Adipose tissue (tissue), 3 donors: ENCODE measurements around the gene ALDH1L1. TPM values are rescaled to one million over a fixed set of nuclear protein-coding genes. Genes with fewer than 3 reads are reported as not detected.

Source experiments
- H3K27ac ChIP-seq: one replicate; pipeline ENCODE4 v1.5.1; 2013; ENCODE audit warnings: low read depth, low read length
- WGBS, 3 donors: extraction: QIAGEN DNeasy Blood & Tissue Kit; methylation state at CpG; one replicate each; pipeline ENCODE4 v1.1.7; 2013; 5-methylcytosine and 5-hydroxymethylcytosine counted together
- polyA plus RNA-seq, 3 donors: library from polyadenylated mRNA; stranded (reverse); fragments of 200-250 nt; gene quantifications; one replicate each; pipeline ENCODE4 v1.2.3, GENCODE V29; 2013
- donor health status: healthy with polysubstance abuse.
- donor health status: Bipolar disorder and iron deficiency.
- donor health status: healthy.

Gene ALDH1L1
- polyA plus RNA-seq, 3 donors, result 38.3 to 262 (median 76.0) TPM

DNA sequence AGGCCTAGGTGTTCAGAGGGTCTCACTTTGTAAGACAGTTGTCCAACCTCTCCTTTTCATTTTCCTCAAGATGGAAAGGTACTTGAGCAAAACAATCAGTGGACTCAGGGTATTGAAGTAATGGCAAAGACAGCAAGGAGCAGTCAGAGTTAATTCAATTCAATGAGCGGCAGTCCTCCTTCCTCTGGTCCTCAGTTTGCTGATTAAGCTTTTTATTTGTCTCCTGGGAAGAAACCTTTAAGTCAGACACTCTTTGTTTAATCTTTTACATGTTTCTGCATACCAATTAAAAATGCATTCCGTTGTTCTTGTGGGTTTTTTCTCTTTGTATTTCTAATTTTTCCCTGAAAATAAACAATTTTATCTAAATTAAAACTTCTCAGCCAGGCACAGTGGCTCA is 18.9 kb upstream of the ALDH1L1 start:
- H3K27ac ChIP-seq, result no peak overlapping the region
- WGBS, 3 donors, result 62 to 70% (median 69%) methylated on average over 2 of the region's 2 CpGs

GRCh38 chr3:126197854-126198584 is 17.6 kb upstream of the ALDH1L1 start:
- 34 to 46% (median 38%) methylated on average over 7 of the region's 7 CpGs for whole genome bisulfite sequencing, 3 donors
- no peak overlapping the region for H3K27ac ChIP-seq

DNA sequence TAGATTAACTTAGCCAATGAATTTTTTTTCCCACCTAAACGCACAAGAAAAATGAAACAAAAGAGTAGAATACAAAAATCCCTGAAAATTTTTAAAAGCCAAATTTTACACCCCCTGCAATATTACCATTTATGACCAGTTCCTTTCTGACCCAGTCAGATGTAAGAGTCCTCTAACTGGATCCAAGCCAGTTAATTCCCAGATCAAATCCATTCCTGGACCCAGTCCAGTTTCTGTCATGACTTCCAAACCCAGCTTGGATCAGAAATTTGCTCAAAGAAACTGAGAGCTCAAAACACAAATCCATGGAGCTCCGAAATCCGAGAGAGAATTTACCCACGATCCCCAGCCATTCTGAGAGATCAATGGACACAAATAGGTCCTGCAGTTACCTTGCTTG is 17.0 kb upstream of the ALDH1L1 start:
- WGBS, 3 donors, result 76 to 94% (median 81%) methylated on average over 4 of the region's 4 CpGs
- no peak overlapping the region for H3K27ac ChIP-seq

DNA sequence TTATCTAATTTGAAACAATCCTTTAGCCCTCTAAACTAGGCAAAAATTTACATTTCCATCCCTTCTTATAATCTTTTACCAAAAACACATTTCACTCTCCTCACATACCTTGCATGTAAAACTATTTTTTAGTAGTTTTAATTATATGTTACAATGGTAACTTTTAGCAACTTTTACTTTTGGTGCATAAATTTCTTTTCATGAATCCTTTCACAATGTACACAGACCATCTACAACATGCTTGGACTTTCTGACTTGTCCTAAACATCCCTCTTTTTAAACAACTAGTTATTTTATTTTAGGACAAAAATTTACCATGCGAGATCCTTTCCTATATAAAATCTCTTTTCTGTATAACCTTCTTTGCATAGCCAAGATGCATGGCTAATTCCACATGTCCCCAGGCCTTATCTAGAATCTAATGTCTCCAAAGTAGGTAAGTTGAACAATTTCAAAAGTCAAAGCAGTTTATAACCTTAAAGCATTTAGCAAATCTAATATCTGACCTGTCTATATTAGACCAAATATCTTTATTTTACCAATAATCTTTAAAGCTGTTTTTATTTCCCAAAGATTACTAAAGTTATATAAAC is 14.4 kb upstream of the ALDH1L1 start:
- H3K27ac ChIP-seq, result no peak overlapping the region
- WGBS, 3 donors, result 85 to 89% (median 86%) methylated on average over 1 of the region's 1 CpG

GRCh38 chr3:126191246-126191645 is 10.9 kb upstream of the ALDH1L1 start:
- WGBS, 3 donors, result 91 to 94% (median 94%) methylated on average over 4 of the region's 4 CpGs
- H3K27ac ChIP-seq, result no peak overlapping the region

DNA sequence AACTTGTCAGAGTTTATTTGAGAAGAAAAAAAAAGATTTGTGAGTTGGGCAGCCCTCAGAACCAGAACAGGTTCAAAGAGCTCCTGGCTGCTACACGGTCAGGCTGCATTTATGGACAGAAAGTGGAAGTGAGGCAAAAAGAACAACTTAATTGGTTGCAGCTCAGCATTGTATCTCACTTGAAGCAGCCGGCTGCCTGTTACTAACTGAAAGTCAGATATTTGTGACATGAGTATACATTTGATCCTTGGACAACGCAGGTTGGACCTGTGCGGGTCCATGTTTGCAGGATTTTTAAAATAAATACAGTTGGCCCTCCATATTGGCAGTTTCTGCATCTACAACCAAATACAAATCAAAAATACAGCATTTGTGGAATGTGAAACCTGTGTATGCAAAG is 7.5 kb upstream of the ALDH1L1 start:
- 81 to 92% (median 88%) methylated on average over 4 of the region's 4 CpGs for WGBS, 3 donors
- H3K27ac ChIP-seq, result no peak overlapping the region

DNA sequence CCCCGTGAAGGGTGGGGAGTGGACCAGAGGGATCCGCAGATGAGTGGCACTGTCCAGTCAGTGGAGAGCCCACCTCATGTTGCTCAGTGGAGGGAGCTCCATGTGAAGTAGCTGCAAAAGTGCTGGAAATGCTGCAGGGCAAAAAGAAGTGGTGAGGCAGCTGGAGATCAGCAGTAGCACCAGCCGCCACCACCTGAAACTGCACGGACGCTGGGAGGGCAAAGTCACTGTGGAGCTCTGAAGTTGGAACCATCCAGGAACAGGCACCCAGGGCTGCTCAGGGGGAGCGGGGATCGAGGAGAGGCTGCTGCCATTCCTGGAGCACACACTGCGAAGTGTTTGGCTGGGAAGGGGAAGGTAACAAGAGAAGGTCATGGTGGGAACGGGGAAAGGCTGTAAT is 6.4 kb upstream of the ALDH1L1 start:
- WGBS, 3 donors, result 90 to 95% (median 91%) methylated on average over 9 of the region's 9 CpGs
- H3K27ac ChIP-seq, result no peak overlapping the region

DNA sequence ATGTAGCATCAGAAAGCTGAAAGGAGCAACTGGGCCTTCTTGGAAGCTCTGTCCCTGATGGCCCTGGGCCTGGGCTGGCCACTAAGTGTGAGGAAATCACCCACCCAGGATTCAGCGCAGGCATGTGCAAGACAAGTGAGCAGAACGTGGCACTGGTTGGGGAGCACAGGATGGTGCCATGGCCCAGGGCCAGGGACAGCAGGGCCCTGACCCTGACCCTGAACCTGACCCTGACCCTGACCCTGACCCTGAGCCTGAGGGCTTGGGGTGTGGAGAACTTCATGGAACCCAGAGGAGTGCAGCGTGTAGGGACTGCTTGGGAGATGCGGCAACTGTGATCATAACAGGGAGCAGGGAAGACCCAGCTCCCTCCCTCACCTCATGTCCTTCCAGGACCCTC is 5.9 kb upstream of the ALDH1L1 start:
- WGBS, 3 donors, result 88 to 90% (median 88%) methylated on average over 4 of the region's 4 CpGs
- no peak overlapping the region for H3K27ac ChIP-seq

GRCh38 chr3:126184465-126185000 is 4.1 kb upstream of the ALDH1L1 start:
- no peak overlapping the region for H3K27ac ChIP-seq
- 63 to 67% (median 67%) methylated on average over 6 of the region's 6 CpGs for WGBS, 3 donors

DNA sequence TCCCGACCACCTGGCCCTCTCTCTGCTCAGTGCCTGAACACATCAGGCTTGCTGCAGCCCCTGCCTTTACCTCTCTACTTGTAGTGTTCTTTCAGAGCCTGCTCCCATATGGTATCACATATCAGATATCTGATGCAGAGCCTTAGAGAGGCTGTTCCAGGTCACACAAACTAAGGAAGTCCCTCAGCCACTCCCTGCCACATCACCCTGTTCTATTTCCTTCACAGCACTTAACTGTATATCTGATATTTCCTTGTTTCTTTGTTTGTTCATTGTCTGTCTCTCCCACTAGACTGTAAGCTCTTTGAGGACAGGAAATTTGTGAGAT is 976 bp upstream of the ALDH1L1 start:
- H3K27ac ChIP-seq, result no peak overlapping the region
- 29 to 41% (median 36%) methylated on average over 1 of the region's 1 CpG for WGBS, 3 donors

DNA sequence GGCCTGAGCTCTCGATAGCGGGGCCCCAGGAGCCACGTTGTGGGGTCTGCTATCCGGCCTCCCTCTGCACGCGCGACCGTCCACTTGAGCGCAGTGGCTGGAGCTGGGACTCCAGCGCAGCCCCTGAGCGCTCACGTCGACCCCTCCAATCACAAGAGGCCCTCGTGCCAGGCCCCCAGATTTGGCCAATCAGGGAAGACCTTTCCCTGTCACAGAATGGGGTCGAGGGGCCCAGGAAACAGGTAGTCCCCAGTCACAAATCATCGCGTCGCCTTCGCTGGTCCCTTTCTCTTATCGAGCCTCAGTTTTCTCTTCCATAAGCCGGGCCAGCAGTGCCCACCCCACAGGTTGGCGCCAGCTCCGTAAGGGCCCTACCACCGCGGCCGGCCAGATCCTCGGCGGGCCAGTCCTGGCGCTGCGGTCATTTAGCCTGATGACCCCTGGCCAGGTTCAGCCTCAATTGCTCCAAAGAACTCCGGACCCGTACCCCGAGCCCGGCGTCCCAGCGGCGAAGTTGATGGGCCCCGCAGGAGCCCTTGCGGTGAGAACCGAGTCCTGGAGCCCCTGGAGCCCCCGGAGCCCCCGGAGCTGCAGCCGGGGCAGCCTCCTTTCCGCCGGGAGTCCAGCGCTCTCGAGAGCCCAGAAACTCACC is 435 bp downstream of the ALDH1L1 start:
- WGBS, 3 donors, result 1 to 3% (median 3%) methylated on average over 47 of the region's 47 CpGs
- no peak overlapping the region for H3K27ac ChIP-seq

DNA sequence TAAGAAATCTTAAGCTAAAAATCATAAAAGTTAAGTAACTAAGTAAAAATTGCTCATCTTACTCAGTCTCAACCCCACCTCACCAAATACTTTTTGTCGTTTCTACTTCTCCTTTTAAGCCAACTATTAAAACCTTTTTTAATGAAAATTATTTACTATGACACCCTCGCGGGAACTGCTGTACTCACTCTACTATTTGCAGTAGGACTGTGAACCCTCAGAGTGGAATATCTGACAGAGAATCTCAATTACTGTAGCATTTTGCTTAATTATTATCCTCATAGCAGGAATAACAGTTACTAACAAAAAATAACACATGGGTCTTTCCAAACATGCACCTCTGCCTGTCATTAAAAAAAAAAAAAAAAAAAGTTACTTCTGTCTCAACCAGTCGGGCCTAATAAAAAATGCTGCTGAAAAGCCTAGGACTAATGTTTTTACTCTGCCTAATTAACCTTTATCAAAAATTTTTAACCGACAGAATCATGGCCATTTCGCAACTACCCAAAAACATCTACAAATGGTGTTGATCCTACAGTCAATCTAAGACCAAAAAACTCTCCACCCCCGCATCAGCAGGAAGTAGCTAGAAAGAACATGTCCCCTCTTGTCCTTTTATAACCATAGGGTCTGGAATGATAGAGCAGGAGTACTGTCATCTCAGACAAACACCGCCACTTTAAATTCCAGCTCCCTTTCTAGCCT is 10.2 kb downstream of the ALDH1L1 start:
- WGBS, 3 donors, result 80 to 86% (median 84%) methylated on average over 8 of the region's 8 CpGs
- H3K27ac ChIP-seq, result no peak overlapping the region

GRCh38 chr3:126167566-126167965 is 12.8 kb downstream of the ALDH1L1 start:
- 84 to 90% (median 89%) methylated on average over 4 of the region's 4 CpGs for WGBS, 3 donors
- no peak overlapping the region for H3K27ac ChIP-seq

DNA sequence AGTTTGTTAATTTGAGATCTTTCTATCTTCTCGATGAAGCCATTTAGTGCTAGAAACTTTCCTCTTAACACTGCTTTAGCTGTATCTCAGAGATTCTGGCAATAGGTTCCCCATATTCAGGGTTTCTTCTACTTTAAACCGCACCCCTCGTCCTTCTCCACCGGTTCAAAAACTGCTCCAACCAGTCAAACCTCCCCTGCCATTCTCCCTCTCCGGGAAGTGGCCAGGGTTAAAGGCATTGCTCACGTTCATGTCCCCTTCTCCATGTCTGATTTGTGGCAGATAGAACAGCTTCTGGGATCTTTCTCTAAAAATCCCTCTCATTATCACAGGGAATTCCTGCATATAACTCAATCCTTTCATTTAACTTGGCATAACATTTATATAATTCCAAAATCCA is 14.4 kb downstream of the ALDH1L1 start:
- 58 to 79% (median 68%) methylated on average over 6 of the region's 6 CpGs for WGBS, 3 donors
- no peak overlapping the region for H3K27ac ChIP-seq

GRCh38 chr3:126161309-126161708 is 19.1 kb downstream of the ALDH1L1 start:
- 91 to 96% (median 93%) methylated on average over 5 of the region's 5 CpGs for whole genome bisulfite sequencing, 3 donors
- no peak overlapping the region for H3K27ac ChIP-seq

DNA sequence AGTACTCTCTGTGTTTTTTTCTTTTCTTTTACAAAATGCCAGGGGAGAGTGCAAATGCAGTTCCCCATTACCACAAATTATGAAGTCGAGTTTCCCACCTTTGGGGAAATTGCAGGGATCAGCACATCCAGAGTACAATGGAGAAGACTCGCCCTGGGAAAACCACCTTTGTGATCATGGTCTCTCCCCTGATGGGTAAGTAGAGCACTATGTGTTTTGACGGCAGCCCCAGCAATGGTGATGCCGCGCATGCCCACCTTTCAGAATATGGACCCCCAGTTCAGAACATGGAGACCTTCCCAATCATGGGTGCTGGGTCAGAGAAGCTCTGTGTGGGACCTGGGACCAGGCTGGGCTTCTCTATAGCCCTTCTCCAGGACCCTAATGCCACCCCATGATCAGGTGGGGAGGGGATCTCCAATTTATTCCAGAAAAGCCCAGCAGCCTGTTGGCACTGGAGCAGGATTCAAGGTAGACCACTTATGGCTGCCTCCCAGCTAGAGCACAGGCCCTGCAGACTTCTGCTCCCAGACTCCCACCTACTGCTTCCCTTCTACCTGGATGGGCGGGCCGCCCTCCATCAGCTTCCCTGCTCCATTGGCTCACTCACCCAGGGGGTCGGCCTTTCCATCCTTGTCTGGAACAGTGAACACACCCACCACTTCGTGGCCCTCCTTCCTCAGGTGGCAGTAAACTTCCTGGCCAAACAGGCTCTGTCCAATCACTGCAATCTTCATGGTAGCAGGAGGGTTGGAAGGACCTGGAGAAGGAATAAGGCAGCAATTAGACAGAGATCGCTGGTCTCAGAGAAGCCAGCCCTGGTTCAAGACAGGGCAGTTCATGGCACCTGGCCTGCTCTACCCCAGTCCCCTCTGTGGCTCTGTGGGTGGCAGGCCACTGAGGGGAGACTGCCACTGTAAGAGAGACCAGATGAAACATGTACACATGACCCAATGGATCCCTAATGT is 19.9 kb downstream of the ALDH1L1 start:
- no peak overlapping the region for H3K27ac ChIP-seq
- WGBS, 3 donors, result 90 to 91% (median 91%) methylated on average over 10 of the region's 10 CpGs

GRCh38 chr3:126159476-126159875 is 20.9 kb downstream of the ALDH1L1 start:
- no peak overlapping the region for H3K27ac ChIP-seq
- 70 to 90% (median 89%) methylated on average over 1 of the region's 1 CpG for WGBS, 3 donors

- no peak overlapping the region for H3K27ac ChIP-seq
- WGBS, 3 donors, result 57 to 90% (median 62%) methylated on average over 7 of the region's 7 CpGs
Measured at GRCh38 chr3:126158912-126159454, 21.4 kb downstream of the ALDH1L1 start.
